DMS153 treated with DMSO at 0.1 percent for 48 hours (cell line): ENCODE results near the gene DPM2.

Source experiments
- DNase-seq: peaks from one replicate; lab custom pipeline; 2025; ENCODE audit not compliant: unreplicated experiment; lab: John Stamatoyannopoulos, UW

The DPM2 gene

GRCh38 chr9:127899128-127899943 is 38.3 kb downstream of the DPM2 start, which contains the start of gene ST6GALNAC6:
Gene ST6GALNAC6, minus strand, starts transcription at chr9:127899603. Its CDS starts 1,622 bp downstream, at chr9:127897981.
- DNase-seq = peak; percentile 20

- DNase-seq = no peak
These were observed 39.1 kb downstream of the DPM2 start for GRCh38 chr9:127898433-127899127.

DNA sequence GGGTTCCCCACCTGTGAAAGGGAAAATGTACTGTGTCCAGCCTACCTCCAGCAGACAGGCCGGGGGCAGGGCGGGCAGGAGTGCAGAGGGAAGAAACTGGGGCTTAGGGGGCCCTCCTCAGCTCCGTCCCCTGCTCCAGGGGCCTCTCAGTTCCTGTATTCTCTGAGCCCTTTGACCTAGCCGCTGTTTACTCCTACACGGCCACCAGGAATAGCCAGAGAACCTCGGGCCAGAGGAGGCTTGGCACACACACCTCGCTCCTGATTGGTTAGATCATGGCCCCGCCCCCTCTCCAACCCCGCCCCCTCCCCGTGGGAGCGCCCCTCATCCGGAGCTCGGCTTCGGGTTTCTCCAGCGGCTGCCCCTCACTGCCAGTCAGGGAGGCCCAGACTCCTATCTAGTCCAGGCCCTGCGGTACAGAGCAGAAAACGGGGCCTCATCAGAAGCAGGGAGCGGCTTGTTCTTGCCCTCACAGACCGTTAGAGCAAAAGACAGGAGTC is 40.4 kb downstream of the DPM2 start:
- no peak for DNase-seq

DNA sequence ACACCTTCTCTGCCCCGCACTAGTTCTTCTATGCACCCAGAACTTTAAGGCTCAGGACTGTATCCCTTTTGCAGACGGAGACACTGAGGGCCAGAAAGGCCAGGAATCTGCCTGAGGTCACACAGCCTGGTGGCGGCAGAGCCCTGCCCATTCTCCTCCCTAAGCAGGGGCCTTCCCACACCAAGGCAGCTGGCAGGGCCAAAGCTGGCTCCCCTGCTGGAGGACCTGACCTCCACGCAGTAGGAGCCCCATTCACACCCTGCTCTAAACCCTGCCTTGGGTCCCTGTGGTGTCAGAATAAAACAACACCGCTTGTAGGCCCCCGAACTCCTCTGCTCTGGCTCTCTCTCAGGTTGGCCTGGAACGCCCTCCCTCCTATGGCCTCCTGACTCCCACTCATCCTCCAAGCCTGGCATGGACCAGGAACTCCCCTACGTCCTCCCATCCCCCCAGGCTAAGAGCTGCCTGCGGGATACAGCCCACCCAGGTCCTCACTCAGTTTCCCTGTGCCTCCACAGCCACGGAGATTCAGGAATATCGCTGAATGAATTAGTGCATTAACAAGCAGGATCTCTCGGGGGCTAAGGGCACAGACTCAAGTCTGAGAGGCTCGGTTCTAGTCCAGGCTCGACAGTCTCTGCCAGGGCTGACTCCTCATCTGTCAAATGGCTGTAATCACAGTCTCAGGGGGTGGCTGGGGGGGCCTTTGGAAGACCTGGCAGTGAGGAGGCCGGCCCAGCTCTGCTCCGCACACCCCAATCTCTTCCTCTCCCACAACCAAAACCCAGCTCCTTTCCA is 41.1 kb downstream of the DPM2 start:
- no peak for DNase-seq

- DNase-seq = no peak
These were observed 41.8 kb downstream of the DPM2 start for GRCh38 chr9:127895811-127896210.

DNA sequence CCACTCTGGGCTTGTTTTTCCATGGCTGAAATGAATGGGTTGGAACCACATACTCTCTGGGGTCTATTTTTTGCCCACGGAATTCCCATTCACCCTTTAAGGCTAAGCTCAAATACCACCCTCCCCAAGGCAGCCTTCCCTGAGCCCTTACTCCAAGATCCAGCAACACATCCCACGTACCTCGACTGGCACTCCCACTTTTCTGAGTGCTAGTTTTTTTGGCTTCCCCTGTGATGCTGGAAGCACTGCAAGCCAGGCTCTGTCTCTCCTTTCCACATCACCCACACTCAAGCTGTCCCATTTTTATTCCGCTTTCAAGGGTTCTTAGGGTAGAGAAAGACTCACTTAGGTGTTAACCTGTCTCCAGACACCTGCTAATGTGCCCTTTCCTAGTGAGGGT is 44.3 kb downstream of the DPM2 start:
- no peak for DNase-seq

GRCh38 chr9:127892831-127893230 is 44.8 kb downstream of the DPM2 start:
- DNase-seq = no peak

- DNase-seq = no peak
These were observed 47.6 kb downstream of the DPM2 start for GRCh38 chr9:127890053-127890452.

- DNase-seq = no peak
These were observed 49.9 kb downstream of the DPM2 start for GRCh38 chr9:127887792-127888191.

DNA sequence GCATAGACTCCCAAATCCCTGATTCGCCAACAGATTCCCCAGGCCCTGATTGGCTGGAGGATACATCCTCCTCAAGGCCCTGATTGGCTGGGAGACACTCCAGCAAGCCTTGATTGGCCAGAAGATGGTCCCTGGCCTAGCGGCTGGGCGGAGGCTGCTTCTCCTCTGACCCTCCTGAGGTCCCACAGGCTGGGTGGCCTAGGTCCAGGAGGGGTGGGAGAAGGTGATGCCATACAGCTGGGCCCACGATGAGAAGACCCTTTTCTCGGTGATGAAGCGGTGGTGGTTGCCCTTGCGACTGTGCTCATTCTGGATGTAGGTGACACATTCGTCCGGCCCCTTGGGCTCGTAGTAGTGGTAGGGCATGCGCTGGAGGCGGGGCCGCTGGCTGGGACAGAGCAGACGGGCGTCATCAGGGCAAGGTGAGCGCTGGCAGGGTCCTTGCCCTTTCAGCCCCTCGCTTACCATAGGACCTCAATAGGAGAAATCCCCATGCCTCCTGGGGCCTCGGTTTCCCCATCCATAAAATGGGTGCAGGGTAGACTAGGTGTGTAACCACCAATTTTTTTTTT is 51.2 kb downstream of the DPM2 start:
- no peak for DNase-seq

DNA sequence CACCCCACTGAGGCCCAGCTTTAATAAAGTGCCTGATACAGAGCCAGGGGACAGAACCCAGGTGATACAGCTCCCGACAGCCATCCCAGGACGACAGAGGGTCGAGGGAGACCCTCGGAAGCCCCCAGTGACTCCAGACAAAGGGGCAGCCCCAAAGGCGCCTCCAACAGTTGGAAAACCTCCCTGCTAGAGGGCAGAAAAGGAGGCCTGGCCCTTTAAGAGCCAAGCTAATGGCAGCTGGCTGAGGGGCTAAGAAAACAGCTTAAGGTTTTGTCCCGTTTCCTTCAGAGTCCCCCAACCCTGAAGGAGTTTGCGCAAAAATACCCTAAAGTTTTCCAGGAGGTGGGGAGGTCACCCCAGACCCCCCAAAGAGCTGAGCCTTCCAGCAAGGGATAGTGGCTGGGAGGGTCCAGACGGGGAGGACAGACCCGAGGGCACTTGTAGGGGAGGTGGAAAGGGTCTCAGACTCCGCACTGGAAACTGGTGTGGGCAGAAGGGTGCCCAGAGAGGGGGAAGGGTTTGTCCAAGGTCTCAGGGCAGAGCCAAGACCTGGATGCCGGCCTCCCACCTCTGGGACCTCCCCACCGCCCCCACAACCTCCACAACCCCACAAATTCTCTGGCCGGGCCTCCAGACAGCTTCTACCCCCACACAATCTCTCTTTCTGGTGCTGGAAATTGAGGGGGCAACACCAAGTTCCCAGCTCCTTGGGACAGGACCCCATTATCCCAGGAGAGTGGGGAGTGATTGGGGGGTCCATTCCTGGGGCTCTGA is 52.0 kb downstream of the DPM2 start:
- no peak for DNase-seq
